Calu3 (cell line): ENCODE data around the gene MSI2. TPM values are rescaled to one million over a fixed set of nuclear protein-coding genes. Genes with fewer than 3 reads are reported as not detected.

Experiments used
- BruUV-seq: library from RNA; stranded (reverse); fragments of 400-500 nt; replicated peaks from 2 replicates; lab custom pipeline; 2021; lab: Mats Ljungman, UMichigan
- CTCF ChIA-PET: fragments of 300-600 bp; sonication (Branson Sonifier 250); formaldehyde crosslinking; loops from one replicate; lab custom pipeline; 2022; ENCODE audit warnings: antibody characterized with exemption; lab: Charles Lee
- DNase-seq: peaks from one replicate; pipeline ENCODE4 v3.0.0; 2022
- H3K27ac Mint-ChIP-seq: one replicate; pipeline ENCODE4 v1.8.0; 2022; ENCODE audit warnings: mixed read lengths; ENCODE audit not compliant: unreplicated experiment
- H3K27me3 Mint-ChIP-seq: one replicate; pipeline ENCODE4 v1.8.0; 2022; ENCODE audit warnings: mixed read lengths; ENCODE audit not compliant: unreplicated experiment
- H3K36me3 Mint-ChIP-seq: one replicate; pipeline ENCODE4 v1.8.0; 2022; ENCODE audit warnings: mild to moderate bottlenecking, moderate library complexity, mixed read lengths; ENCODE audit not compliant: insufficient read depth, unreplicated experiment
- H3K4me1 Mint-ChIP-seq: one replicate; pipeline ENCODE4 v1.8.0; 2022; ENCODE audit warnings: mild to moderate bottlenecking, low read depth, mixed read lengths; ENCODE audit not compliant: unreplicated experiment
- H3K4me3 Mint-ChIP-seq: one replicate; pipeline ENCODE4 v1.8.0; 2022; ENCODE audit warnings: mild to moderate bottlenecking, low read depth, moderate library complexity, mixed read lengths; ENCODE audit not compliant: unreplicated experiment
- H3K9me3 Mint-ChIP-seq: one replicate; pipeline ENCODE4 v1.8.0; 2022; ENCODE audit warnings: low read depth, mixed read lengths; ENCODE audit not compliant: unreplicated experiment
- CTCF ChIP-seq: fragments of 200-600 bp; IDR thresholded peaks from one replicate; pipeline ENCODE4 v1.8.0; 2022; ENCODE audit warnings: antibody characterized with exemption; ENCODE audit not compliant: unreplicated experiment
- intact Hi-C: fragments of 100-400 bp; cut with micrococcal nuclease; formaldehyde crosslinking; loops from one replicate; pipeline ENCODE4 v1.10.0; 2022; ENCODE audit not compliant: unreplicated experiment
- total RNA-seq: library from RNA; stranded (reverse); gene quantifications from 2 replicates; pipeline ENCODE4 v1.2.3, GENCODE V29; 2022

Gene MSI2
- total RNA-seq, 1 experiment from 2014 or later: 66.4 TPM

GRCh38 chr17:57286399-57287105, 30.2 kb downstream of the MSI2 start:
- Mint-ChIP-seq H3K4me3 (no peak overlapping the region), H3K4me1 (no peaks in the 10 kb centered on the region), H3K36me3 (peaks cover 7% of the 10 kb centered on the region), H3K9me3 (no peaks in the 10 kb centered on the region), H3K27me3 (no peaks in the 10 kb centered on the region), H3K27ac (no peak overlapping the region)
- TF ChIP-seq CTCF: no peak
- BruUV-seq: no TSS peak
- no peak for DNase-seq
- CTCF ChIA-PET: interaction anchor here (0.6 kb wide), 1 partner anchor 517 kb away, joined by 3 read pairs; no protein-coding TSS in a partner anchor
- intact Hi-C loops: no loop called here

GRCh38 chr17:57288040-57288772, 31.9 kb downstream of the MSI2 start:
- intact Hi-C loops: no loop called here
- H3K4me1 Mint-ChIP-seq: no peaks in the 10 kb centered on the region
- BruUV-seq: no TSS peak
- CTCF ChIA-PET: no interaction called here
- no peak for DNase-seq
- H3K4me3 Mint-ChIP-seq: no peak overlapping the region
- H3K27me3 Mint-ChIP-seq: no peaks in the 10 kb centered on the region
- peaks cover 7% of the 10 kb centered on the region for H3K36me3 Mint-ChIP-seq
- no peak for TF ChIP-seq CTCF
- H3K9me3 Mint-ChIP-seq: no peaks in the 10 kb centered on the region
- no peak overlapping the region for H3K27ac Mint-ChIP-seq

- DNase-seq: no peak
- no peaks in the 10 kb centered on the region for H3K9me3 Mint-ChIP-seq
- no peak for TF ChIP-seq CTCF
- no peak overlapping the region for H3K27ac Mint-ChIP-seq
- CTCF ChIA-PET: no interaction called here
- H3K36me3 Mint-ChIP-seq: peaks cover 7% of the 10 kb centered on the region
- no peaks in the 10 kb centered on the region for H3K27me3 Mint-ChIP-seq
- H3K4me1 Mint-ChIP-seq: no peaks in the 10 kb centered on the region
- H3K4me3 Mint-ChIP-seq: no peak overlapping the region
- intact Hi-C loops: no loop called here
- no TSS peak for BruUV-seq
Observed at GRCh38 chr17:57288773-57289121, 32.4 kb downstream of the MSI2 start.

- no TSS peak for BruUV-seq
- intact Hi-C loops: no loop called here
- Mint-ChIP-seq H3K9me3 (no peaks in the 10 kb centered on the region), H3K27me3 (no peaks in the 10 kb centered on the region), H3K36me3 (peaks cover 10% of the 10 kb centered on the region), H3K4me1 (no peaks in the 10 kb centered on the region), H3K27ac (no peak overlapping the region), H3K4me3 (no peak overlapping the region)
- TF ChIP-seq CTCF: no peak
- no peak for DNase-seq
- CTCF ChIA-PET: no interaction called here
Observed at GRCh38 chr17:57289130-57289529, 32.8 kb downstream of the MSI2 start.
